ENCODE data around the gene SLC17A8.

SLC17A8 gene

DNA sequence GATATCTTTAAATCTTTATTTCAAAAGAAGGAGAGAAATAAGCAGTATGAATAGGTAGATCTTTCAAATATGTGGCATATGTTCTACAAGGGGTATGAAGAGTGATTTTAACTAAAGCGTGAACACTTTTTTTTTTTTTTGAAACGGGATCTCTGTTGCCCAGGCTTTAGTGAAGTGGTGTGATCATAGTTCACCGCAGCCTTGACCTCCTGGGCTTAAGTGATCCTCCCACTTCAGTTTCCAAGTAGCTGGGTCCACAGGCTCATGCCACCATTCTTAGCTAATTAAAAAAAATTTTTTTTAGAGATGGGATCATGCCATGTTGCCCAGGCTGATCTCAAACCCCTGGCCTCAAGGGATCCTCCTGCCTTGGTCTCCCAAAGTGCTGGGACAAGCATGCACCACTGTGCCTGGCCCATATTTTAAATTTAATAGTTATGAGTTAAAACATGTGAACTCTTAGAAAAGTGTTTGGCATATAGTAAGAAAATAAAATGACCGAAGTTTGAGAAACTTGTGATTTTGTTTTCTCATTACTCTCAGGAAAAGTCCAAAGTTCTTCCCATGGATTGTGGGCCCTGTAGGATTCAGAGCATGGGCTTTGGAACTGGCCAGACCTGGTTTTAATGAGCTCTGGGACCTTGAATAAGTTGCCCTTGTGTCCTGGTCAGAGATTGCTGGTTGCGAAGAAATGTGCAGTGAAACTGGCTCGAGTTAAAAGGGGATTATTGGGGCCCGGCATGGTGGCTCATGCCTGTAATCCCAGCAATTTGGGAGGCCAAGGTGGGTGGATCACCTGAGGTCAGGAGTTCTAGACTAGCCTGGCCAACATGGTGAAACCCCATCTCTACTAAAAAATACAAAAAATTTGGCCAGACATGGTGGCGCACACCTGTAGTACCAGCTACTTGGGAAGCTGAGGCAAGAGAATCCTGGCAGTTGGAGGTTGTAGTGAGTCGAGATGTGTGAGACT lies 27.0 kb downstream of the SLC17A8 start:
- no peak for TF ChIP-seq POLR2A (IDR thresholded peaks at IDR 0.05; ENCODE audit: low read depth, low read length)
- no peak for FAIRE-seq

DNA sequence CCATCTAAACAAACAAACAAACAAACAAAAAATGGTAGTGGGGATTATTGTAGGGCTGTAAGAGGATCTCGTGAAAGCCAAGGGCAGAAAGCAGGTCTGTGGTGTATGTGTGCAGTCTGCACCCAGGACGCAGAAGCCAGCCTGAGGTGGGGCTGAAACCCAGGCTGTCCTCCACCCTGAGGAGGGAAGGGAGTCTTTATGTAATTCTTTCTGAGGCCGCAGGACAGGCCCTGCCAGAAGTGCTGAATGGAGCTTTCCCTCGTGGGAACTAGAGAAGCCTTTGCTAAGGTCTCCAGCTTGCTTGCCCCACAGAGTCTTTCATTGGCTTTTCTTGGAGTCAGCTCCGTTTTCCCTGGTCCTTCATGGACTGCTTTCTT lies 27.7 kb downstream of the SLC17A8 start:
- FAIRE-seq (no peak), DNase-seq (ENCODE audit: insufficient read length, low spot score) (no peak)
- no peak for TF ChIP-seq POLR2A (IDR thresholded peaks at IDR 0.05; ENCODE audit: low read depth, low read length)

More for the DNA sequence above, 27.0 kb downstream of the SLC17A8 start:
- DNase-seq (ENCODE audit: insufficient read length, low spot score): no peak

DNA sequence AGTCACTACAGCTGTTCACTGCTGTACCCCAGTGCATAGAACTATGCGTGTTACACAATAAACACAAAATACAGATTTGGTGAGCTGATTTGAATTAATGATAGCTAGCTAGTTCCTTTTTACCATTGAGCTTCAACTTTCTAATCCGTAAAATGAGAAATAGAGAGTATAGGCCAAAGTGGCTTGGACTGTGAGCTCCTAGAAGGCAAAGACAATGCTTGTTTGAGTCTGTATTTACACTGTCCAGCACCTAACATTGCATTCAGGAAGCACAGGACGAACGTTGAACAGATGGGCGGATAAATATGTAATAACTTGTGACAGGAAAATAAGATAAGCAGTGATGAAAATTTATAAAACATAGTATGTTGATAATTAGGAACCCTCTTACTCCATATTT lies 31.5 kb downstream of the SLC17A8 start:
- FAIRE-seq (no peak), DNase-seq (ENCODE audit: insufficient read length, low spot score) (no peak)
- no peak for TF ChIP-seq POLR2A (IDR thresholded peaks at IDR 0.05; ENCODE audit: low read depth, low read length)

DNA sequence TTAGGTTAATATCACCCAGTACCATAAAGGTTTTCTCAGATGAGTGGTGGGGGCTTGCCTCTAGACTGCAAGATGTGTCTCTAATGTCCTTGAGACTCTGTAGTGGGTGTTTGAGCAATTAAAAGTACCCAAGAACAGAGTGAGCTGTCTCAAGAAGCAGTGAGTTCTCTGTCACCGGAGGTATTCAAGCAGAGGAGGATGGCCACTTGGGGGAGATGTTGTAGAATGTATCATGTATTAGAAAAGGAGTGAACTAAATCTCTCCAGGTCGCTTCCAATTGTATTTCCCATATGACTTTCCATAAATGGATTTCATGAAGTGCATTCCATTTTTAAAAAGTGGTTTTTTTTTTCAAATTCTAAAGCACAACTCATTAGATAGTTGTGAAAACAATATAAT lies 35.0 kb downstream of the SLC17A8 start:
- DNase-seq (ENCODE audit: insufficient read length, low spot score): no peak
- TF ChIP-seq POLR2A (IDR thresholded peaks at IDR 0.05; ENCODE audit: low read depth, low read length): no peak
- FAIRE-seq: no peak

DNA sequence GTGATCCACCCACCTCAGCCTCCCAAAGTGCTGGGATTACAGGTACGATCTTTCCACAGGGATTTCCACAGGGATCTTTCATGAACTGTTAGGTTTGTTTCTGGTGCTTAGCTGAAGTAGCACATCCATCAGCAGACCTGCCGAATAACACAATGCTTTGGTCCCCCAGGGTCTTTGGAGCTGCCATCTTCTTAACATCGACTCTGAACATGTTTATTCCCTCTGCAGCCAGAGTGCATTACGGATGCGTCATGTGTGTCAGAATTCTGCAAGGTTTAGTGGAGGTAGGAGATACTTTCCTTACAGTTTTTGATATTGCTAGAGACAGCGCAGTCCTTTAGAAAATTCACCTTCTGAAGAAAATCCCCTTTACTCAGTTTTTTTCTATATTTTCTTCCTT lies 36.3 kb downstream of the SLC17A8 start:
- FAIRE-seq: no peak
- DNase-seq (ENCODE audit: insufficient read length, low spot score): no peak
- no peak for TF ChIP-seq POLR2A (IDR thresholded peaks at IDR 0.05; ENCODE audit: low read depth, low read length)

DNA sequence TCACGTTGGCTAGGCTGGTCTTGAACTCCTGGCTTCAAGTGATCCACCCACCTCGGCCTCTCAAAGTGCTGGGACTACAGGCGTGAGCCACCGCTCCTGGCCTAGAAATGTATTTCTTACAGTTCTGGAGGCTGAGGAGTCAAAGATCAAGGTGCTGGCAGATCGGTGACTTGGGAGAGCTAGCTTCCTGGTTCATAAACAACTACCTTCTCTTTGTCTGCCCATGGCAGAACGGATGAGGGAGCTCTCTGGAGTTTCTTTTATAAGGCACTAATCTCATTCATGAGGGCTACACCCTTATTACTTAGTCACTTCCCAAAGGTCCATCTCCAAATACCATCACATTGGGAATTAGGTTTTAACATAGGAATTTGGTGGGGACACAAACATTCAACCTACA lies 38.9 kb downstream of the SLC17A8 start:
- no peak for DNase-seq (ENCODE audit: insufficient read length, low spot score)
- TF ChIP-seq POLR2A (IDR thresholded peaks at IDR 0.05; ENCODE audit: low read depth, low read length): no peak
- no peak for FAIRE-seq

DNA sequence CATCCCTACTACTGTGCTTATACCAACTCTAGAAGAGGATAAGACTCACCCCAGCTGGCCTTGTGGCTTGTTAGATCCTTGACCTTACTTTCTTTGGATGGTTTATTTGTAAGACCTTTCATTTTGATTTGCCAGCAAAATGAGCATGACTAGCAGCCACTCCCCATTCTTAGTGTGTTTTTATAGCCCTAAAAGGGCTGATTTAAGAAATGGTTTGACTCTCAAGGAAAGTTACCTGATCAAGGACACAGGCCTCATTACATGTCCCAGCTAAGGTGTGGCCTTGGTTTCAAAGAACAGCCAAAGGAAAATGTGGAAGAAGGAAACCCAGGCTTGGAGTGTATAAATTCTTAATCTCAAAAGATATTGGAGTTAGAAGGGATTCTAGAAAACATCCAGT lies 41.4 kb downstream of the SLC17A8 start:
- no peak for DNase-seq (ENCODE audit: insufficient read length, low spot score)
- FAIRE-seq: no peak
- no peak for TF ChIP-seq POLR2A (IDR thresholded peaks at IDR 0.05; ENCODE audit: low read depth, low read length)

DNA sequence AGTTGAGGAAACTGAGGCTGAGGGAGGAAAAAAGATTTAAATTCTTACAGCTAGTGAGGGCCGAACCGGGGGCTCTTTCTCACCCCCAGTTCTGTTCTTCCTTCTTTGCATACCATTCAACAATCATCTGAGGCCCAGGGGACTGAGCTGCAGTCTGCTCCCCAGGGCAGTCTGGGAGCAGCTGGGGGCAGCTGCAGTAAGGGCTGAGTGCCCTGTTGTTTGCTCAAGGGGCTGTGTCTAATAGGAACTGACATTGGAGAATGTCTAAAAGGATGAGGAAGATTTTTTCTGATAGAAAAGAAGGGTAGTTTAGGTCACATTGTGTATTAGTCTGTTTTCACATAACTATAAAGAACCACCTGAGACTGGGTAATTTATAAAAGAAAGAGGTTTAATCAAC lies 42.2 kb downstream of the SLC17A8 start:
- TF ChIP-seq POLR2A (IDR thresholded peaks at IDR 0.05; ENCODE audit: low read depth, low read length): no peak
- no peak for DNase-seq (ENCODE audit: insufficient read length, low spot score)
- no peak for FAIRE-seq

DNA sequence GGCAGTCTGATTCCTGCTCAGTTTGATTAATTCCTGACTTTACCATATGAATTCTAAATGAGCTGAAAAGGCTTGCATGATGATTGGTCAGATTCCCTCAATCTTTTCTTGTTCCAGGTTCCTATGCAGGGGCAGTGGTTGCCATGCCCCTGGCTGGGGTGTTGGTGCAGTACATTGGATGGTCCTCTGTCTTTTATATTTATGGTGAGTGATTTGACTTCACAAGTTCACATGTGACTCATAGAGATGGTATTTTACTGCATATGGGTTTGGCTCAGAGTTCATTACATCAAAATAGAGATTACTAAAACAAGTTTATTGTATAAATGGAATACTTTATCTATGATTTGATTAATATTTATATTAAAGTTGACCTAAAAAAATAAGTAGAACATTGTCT lies 44.8 kb downstream of the SLC17A8 start:
- FAIRE-seq (no peak), DNase-seq (ENCODE audit: insufficient read length, low spot score) (no peak)
- no peak for TF ChIP-seq POLR2A (IDR thresholded peaks at IDR 0.05; ENCODE audit: low read depth, low read length)

DNA sequence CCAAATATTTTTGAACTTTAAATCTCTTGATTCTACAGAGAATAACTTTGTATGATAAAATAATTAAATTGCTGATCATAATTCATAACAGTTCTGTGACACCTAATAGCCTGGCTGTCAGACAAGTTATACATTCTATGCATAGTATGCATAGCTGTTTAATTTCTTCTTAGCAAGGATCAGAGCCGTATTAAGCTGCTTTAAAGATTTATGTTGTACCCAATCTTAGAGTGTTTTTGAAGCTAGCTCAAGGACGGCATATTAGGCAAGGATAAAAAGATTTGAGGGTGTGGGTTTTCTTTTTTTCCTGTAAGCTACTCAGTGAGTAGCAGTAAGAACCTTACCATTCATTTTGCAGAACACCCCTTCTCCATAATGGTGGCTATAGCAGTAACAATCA lies 45.9 kb downstream of the SLC17A8 start:
- DNase-seq (ENCODE audit: insufficient read length, low spot score): no peak
- TF ChIP-seq POLR2A (IDR thresholded peaks at IDR 0.05; ENCODE audit: low read depth, low read length): no peak
- no peak for FAIRE-seq

DNA sequence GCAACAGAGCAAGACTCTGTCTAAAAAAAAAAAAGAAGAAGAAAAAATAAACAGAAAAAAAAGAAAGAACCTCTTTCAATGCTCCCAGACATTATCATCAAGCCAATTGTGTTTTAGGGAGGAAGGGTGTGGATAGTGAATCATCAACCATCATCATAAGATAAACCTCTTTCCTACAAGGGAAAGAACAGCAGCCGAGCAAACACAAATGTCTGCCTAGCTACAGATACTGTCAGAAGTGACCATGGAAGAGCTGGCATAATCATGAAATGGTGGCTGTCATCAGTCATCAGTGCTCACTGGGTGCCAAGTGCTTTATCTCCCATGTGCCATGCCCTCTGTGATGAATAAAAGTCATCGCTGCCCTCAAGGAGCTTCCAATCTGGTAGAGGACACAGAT lies 46.6 kb downstream of the SLC17A8 start:
- FAIRE-seq (no peak), DNase-seq (ENCODE audit: insufficient read length, low spot score) (no peak)
- no peak for TF ChIP-seq POLR2A (IDR thresholded peaks at IDR 0.05; ENCODE audit: low read depth, low read length)

DNA sequence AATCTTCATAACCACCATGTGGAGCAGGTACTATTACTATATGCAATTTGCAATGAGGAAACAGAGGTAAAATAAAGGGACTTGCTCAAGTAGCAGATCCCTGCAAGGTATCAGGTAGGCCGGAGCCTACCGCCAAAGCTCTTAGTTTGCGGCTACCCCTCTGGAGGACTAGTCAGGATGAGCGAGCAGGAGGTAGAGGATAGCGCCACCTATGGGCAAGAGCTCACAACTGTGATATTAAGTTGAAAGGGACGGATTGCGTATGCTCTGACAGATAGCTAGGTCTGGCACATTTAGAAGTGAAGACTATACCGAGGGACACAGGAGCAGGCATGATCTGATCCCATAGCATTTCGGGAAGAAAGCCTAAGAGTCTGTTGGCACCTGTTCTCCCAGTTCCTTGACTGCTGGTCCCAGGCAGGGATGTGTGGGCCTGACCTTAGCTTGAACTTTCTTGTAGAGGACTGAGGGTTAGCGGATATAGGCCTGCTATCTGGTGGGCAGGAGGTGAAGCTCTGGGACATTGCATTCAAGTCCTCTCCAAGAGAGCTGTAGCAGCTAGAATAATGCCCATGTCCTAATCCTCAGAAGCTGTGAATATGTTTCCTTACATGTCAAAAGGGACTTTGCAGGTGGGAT lies 48.0 kb downstream of the SLC17A8 start:
- DNase-seq (ENCODE audit: insufficient read length, low spot score): peak; percentile 12
- FAIRE-seq: no peak
- TF ChIP-seq POLR2A (IDR thresholded peaks at IDR 0.05; ENCODE audit: low read depth, low read length): no peak

DNA sequence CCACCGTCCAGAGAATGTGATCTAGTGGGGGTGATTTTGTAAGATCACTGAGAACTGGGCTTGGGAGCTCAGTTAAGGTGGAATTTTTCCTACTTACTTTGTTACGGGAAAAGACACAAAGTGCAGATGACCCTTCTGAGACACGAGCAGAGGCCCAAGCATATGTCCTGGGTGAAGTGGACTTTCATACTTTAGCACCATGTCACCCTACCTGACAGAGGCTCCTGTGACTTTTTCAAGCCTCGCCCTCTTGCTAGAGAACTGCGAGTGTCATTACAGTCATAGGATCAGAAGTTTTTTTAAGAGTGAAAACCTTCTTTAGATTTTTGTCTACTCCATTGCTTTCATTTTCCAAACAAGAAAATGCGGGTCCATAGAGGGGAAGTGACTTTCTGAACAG lies 56.1 kb downstream of the SLC17A8 start:
- DNase-seq (ENCODE audit: insufficient read length, low spot score) (no peak), FAIRE-seq (no peak)
- TF ChIP-seq POLR2A (IDR thresholded peaks at IDR 0.05; ENCODE audit: low read depth, low read length): no peak

DNA sequence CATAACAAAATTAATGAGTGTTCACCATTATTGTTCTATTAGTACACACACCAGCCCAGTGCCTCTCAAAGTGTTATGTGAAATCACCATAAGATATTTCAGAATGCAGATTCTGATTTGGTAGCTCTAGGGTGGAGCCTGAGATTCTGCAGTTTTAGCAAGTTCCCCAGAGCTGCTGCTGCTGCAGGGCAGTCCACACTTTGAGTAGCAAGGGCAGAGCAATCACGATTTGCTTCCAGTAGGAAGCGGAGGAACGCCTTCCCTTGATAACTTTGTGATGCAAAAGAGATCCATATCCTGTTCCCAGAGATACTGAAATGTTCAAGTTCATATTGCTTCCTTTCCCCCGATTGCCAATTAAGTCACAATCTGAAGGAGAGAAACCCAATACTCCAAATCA lies 57.9 kb downstream of the SLC17A8 start:
- no peak for FAIRE-seq
- no peak for TF ChIP-seq POLR2A (IDR thresholded peaks at IDR 0.05; ENCODE audit: low read depth, low read length)
- DNase-seq (ENCODE audit: insufficient read length, low spot score): no peak

DNA sequence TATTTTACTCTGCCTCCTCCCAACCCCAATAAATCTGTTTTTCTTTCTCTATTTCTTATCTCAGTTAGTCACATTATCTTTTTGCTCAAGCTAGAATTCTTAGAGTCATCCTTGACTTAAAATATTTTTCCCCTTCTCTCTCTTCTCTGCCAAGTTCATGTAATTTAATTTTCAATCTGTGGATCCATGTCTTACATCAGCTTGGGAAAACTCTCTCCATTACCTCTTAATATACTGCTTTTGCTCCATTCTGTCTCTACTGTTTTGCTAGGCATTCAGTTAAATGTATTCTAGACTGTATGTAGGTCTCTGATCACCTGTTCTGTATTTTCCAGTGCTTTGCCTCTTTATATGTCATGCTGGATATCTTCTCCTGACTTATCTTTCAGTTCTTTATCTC lies 65.8 kb downstream of the SLC17A8 start:
- FAIRE-seq: no peak
- no peak for TF ChIP-seq POLR2A (IDR thresholded peaks at IDR 0.05; ENCODE audit: low read depth, low read length)
- DNase-seq (ENCODE audit: insufficient read length, low spot score): no peak
